Subcutaneous adipose tissue (tissue), 4 donors: ENCODE measurements around the gene FAM20C. TPM values are rescaled to one million over a fixed set of nuclear protein-coding genes. Genes with fewer than 3 reads are reported as not detected.

Source experiments
- CTCF ChIP-seq: fragments of 450-650 bp; IDR thresholded peaks from one replicate; pipeline ENCODE4 v1.5.1; 2016; ENCODE audit warnings: low read depth, mild to moderate bottlenecking, control low read depth, antibody characterized with exemption, moderate library complexity
- total RNA-seq, 4 donors: library from RNA; depleted of rRNA; stranded (reverse); fragments of >200 nt; gene quantifications; one replicate each; pipeline ENCODE4 v1.1.0, GENCODE V29; 2016

Gene FAM20C
- total RNA-seq, 4 donors from 2014 or later: 21.0 to 82.5 (median 35.6) TPM

GRCh38 chr7:251005-251404 lies 58.6 kb downstream of the FAM20C start:
- no peak for TF ChIP-seq CTCF

GRCh38 chr7:251446-252175 lies 59.2 kb downstream of the FAM20C start:
- TF ChIP-seq CTCF: no peak

GRCh38 chr7:252216-252965 lies 60.0 kb downstream of the FAM20C start:
- no peak for TF ChIP-seq CTCF

- no peak for TF ChIP-seq CTCF
Observed at GRCh38 chr7:252981-253380, 60.6 kb downstream of the FAM20C start.

- TF ChIP-seq CTCF: no peak
Observed at GRCh38 chr7:253581-254336, 61.4 kb downstream of the FAM20C start.

GRCh38 chr7:254337-255037 lies 62.1 kb downstream of the FAM20C start:
- TF ChIP-seq CTCF: no peak
